AML-193 (cell line): ENCODE results near the gene NADK.
"Not testable (repeated sequence)": the region's sequence is repeated elsewhere in the genome, so short reads cannot be mapped to it uniquely, and the experiment has no call there.

Experiments
- DNase-seq, 2 experiments: peaks; one replicate each; lab custom pipeline; 2025; lab: John Stamatoyannopoulos, UW

The NADK gene

GRCh38 chr1:1704284-1704957, 73.8 kb downstream of the NADK start:
- not testable (repeated sequence) for DNase-seq

- DNase-seq: no peak
Measured at GRCh38 chr1:1703796-1704195, 74.5 kb downstream of the NADK start.

GRCh38 chr1:1702506-1702905, 75.8 kb downstream of the NADK start:
- DNase-seq: not testable (repeated sequence)
